Liver (tissue), 9 donors: ENCODE measurements around the gene RUFY1. TPM values are rescaled to one million over a fixed set of nuclear protein-coding genes. Genes with fewer than 3 reads are reported as not detected.

ENCODE experiments used
- DNase-seq: peaks from one replicate; pipeline ENCODE4 v3.0.0-alpha.2; 2017; ENCODE audit warnings: low spot score
- H3K27ac ChIP-seq, 2 donors: one replicate each; pipeline ENCODE4 v1.7.0; 2013; ENCODE audit warnings: inconsistent platforms in 2 of 2, low read length in 2 of 2, control low read depth in 1 of 2, low read depth in 1 of 2, mild to moderate bottlenecking in 1 of 2
- H3K27me3 ChIP-seq, 4 donors: one replicate each; pipeline versions ENCODE4 v1.6.1 to v1.7.0; 2013; ENCODE audit warnings: low read length in 3 of 4, inconsistent platforms in 1 of 4, mild to moderate bottlenecking in 1 of 4, moderate library complexity in 1 of 4; ENCODE audit not compliant: control insufficient read depth in 4 of 4, insufficient read depth in 4 of 4
- H3K36me3 ChIP-seq, 4 donors: one replicate each; pipeline versions ENCODE4 v1.6.1 to v1.7.0; 2013; ENCODE audit warnings: low read length in 3 of 4, mild to moderate bottlenecking in 3 of 4, low read depth in 1 of 4, moderate library complexity in 1 of 4; ENCODE audit not compliant: control insufficient read depth in 4 of 4, insufficient read depth in 3 of 4
- H3K4me1 ChIP-seq, 4 donors: one replicate each; pipeline versions ENCODE4 v1.6.1 to v1.7.0; 2013; ENCODE audit warnings: low read length in 3 of 4, mild to moderate bottlenecking in 3 of 4, moderate library complexity in 1 of 4; ENCODE audit not compliant: control insufficient read depth in 4 of 4, insufficient read depth in 4 of 4
- H3K4me3 ChIP-seq, 3 donors: one replicate each; pipeline versions ENCODE4 v1.6.1 to v1.7.0; 2013; ENCODE audit warnings: low read length in 3 of 3, control low read depth in 1 of 3, low read depth in 1 of 3, mild to moderate bottlenecking in 1 of 3
- H3K9ac ChIP-seq, 2 donors: one replicate each; pipeline ENCODE4 v1.7.0; 2013; ENCODE audit warnings: low read length in 2 of 2, mild to moderate bottlenecking in 2 of 2, moderate library complexity in 2 of 2, control low read depth in 1 of 2, low read depth in 1 of 2
- H3K9me3 ChIP-seq, 4 donors: one replicate each; pipeline versions ENCODE4 v1.6.1 to v1.7.0; 2013; ENCODE audit warnings: low read length in 3 of 4; ENCODE audit not compliant: control insufficient read depth in 4 of 4
- EGR1 ChIP-seq, 2 donors: IDR thresholded peaks; 2 replicates each; pipeline ENCODE4 v1.6.1; 2016 to 2018; ENCODE audit warnings: antibody characterized with exemption in 2 of 2, low read depth in 2 of 2
- FOXA1 ChIP-seq: IDR thresholded peaks from 2 replicates; pipeline ENCODE4 v1.6.1; 2016; ENCODE audit warnings: antibody characterized with exemption
- FOXA2 ChIP-seq: IDR thresholded peaks from 2 replicates; pipeline ENCODE4 v1.6.1; 2016; ENCODE audit warnings: antibody characterized with exemption
- HNF4A ChIP-seq, 2 donors: conservative IDR thresholded peaks; 2 replicates each; pipeline ENCODE4 v1.6.1; 2016; ENCODE audit warnings: antibody characterized with exemption in 2 of 2, mild to moderate bottlenecking in 2 of 2
- HNF4G ChIP-seq: IDR thresholded peaks from 2 replicates; pipeline ENCODE4 v1.6.1; 2016; ENCODE audit warnings: antibody characterized with exemption
- JUND ChIP-seq, 2 donors: IDR thresholded peaks; 2 replicates each; pipeline ENCODE4 v1.6.1; 2016; ENCODE audit warnings: antibody characterized with exemption in 2 of 2
- NR2F2 ChIP-seq: IDR thresholded peaks from 2 replicates; pipeline ENCODE4 v1.6.1; 2016; ENCODE audit warnings: antibody characterized with exemption
- RXRA ChIP-seq, 2 donors: IDR thresholded peaks; 2 replicates each; pipeline ENCODE4 v1.6.1; 2017 to 2018; ENCODE audit warnings: antibody characterized with exemption in 2 of 2, mild to moderate bottlenecking in 1 of 2
- SP1 ChIP-seq: IDR thresholded peaks from 2 replicates; pipeline ENCODE4 v1.6.1; 2018; ENCODE audit warnings: antibody characterized with exemption, mild to moderate bottlenecking
- TAF1 ChIP-seq: conservative IDR thresholded peaks from 2 replicates; pipeline ENCODE4 v1.6.1; 2016; ENCODE audit warnings: antibody characterized with exemption, mild to moderate bottlenecking
- YY1 ChIP-seq: IDR thresholded peaks from 2 replicates; pipeline ENCODE4 v1.6.1; 2016; ENCODE audit warnings: antibody characterized with exemption, mild to moderate bottlenecking
- WGBS: extraction: QIAGEN DNeasy Blood & Tissue Kit; methylation state at CpG from one replicate; pipeline ENCODE4 v1.1.7; 2013; 5-methylcytosine and 5-hydroxymethylcytosine counted together
- polyA plus RNA-seq, 2 donors: library from polyadenylated mRNA; stranded (reverse) in 1 of 2; unstranded in 1 of 2; fragments of 200-250 nt in 1 of 2; fragments of >200 nt in 1 of 2; fragmentation: Nextera tagmentation in 1 of 2; extraction: Ambion mirVana in 1 of 2; gene quantifications; one replicate each; pipeline versions ENCODE4 v1.2.1 to v1.2.3, GENCODE V29; 2013 to 2015
- total RNA-seq, 2 donors: library from RNA; depleted of rRNA; stranded (reverse); fragments of >200 nt; gene quantifications; one replicate each; pipeline ENCODE4 v1.2.3, GENCODE V29; 2014
- TF ChIP-seq, protein P1 (sequence below): IDR thresholded peaks from 2 replicates; pipeline ENCODE4 v1.6.1; 2016; ENCODE audit warnings: antibody characterized with exemption
- TF ChIP-seq, protein P2 (sequence below): IDR thresholded peaks from 2 replicates; pipeline ENCODE4 v1.6.1; 2016; ENCODE audit warnings: antibody characterized with exemption
- TF ChIP-seq, protein P3 (sequence below): IDR thresholded peaks from 2 replicates; pipeline ENCODE4 v1.6.1; 2016; ENCODE audit warnings: antibody characterized with exemption, mild to moderate bottlenecking
- TF ChIP-seq, protein P4 (sequence below): IDR thresholded peaks from 2 replicates; pipeline ENCODE4 v1.6.1; 2016; ENCODE audit warnings: antibody characterized with exemption
- donor health status: healthy.
- donor health status: healthy.
- donor health status: healthy.
- donor health status: healthy.
- donor health status: healthy.

RUFY1 gene
- total and polyA plus RNA-seq, 4 donors, result 11.6 to 25.2 (median 18.3) TPM

DNA sequence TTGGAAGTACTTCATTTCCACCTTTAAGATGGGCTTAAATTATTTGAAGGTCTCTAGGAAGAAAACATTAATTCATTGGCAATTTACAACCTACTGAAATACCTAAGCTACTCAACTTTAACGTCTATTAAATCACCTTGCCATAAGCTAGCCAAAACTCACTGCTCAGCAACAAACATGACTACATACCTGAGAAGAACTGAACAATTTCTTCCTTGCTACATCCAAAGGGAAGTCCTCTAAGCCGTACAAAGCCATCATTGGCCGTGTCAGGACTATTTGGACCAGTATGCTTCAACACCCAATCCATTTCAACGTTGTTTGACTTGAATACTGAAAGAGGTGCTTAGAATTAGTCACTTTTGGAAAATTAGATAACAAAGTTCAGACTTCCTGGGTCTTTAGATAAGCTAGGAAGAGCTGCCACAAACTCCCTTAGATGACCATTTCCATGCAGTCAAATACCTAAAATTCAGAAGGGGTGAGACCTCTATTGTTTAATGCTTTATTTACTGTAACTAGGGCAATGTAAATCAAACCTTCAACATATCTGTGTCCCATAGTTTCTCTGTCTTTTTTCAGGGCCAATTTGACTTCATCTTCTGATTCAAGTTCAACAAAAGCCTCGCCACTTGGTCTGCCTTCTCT, 70.5 kb downstream of the RUFY1 start:
- DNase-seq, result no peak
- TF ChIP-seq RXRA (IDR thresholded peaks at IDR 0.05) (no peak), YY1 (peak; percentile 33)
- WGBS, result 10% methylated on average over 5 of the region's 5 CpGs
- Histone ChIP-seq H3K4me3 (peak overlapping the region; percentile 64 to 97 (median 82)), H3K27me3 (no peaks in the 10 kb centered on the region), H3K9me3 (no peaks in the 10 kb centered on the region), H3K9ac (peak overlapping the region in 1 of 2 donors; percentile 63), H3K4me1 (peaks cover 0 to 60% (median 49%) of the 10 kb centered on the region in 4 donors), H3K36me3 (peaks cover 8 to 51% (median 51%) of the 10 kb centered on the region in 4 donors), H3K27ac (peak overlapping the region in 1 of 2 donors; percentile 5)

DNA sequence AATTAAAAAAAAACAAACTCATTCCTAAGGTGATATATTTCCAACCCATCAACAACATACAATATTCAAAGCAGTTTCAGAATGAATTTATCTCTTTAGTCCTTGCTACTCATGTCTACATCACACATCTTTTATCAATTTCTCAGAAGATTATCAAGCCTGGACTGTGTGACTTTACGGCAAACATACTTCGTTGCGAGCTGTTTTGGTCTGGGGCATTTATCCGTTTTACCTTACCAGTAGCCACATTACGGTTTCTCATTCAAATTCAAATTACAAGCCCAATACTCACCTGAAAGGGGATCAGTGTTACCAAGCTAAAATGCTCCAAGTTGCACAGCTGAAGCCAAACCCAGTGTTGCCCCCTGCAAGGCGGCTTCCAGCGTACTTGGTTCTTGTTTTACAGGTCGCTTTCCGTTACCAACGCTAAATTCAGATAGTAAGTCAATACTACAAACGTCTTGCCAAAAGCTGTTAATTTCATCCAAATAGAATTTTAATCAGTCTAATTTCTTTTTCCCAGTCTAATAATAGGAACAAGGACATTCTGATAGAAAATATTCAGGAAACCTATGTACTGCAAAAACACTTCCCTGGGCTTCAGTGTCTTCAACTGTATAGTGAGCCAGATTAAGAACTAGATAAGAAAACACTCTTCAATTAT, 71.3 kb downstream of the RUFY1 start:
- 4% methylated on average over 11 of the region's 11 CpGs for WGBS
- H3K9ac ChIP-seq, result peak overlapping the region; percentile 63 to 90
- H3K4me1 ChIP-seq, result peaks cover 0 to 54% (median 49%) of the 10 kb centered on the region in 4 donors
- DNase-seq, result no peak
- peak overlapping the region in 1 of 2 donors; percentile 0 for H3K27ac ChIP-seq
- H3K9me3 ChIP-seq, result no peaks in the 10 kb centered on the region
- no peak for TF ChIP-seq FOXA1
- no peak for TF ChIP-seq JUND (IDR thresholded peaks at IDR 0.05)
- TF ChIP-seq, protein P1, sequence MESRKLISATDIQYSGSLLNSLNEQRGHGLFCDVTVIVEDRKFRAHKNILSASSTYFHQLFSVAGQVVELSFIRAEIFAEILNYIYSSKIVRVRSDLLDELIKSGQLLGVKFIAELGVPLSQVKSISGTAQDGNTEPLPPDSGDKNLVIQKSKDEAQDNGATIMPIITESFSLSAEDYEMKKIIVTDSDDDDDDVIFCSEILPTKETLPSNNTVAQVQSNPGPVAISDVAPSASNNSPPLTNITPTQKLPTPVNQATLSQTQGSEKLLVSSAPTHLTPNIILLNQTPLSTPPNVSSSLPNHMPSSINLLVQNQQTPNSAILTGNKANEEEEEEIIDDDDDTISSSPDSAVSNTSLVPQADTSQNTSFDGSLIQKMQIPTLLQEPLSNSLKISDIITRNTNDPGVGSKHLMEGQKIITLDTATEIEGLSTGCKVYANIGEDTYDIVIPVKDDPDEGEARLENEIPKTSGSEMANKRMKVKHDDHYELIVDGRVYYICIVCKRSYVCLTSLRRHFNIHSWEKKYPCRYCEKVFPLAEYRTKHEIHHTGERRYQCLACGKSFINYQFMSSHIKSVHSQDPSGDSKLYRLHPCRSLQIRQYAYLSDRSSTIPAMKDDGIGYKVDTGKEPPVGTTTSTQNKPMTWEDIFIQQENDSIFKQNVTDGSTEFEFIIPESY, result no peak
- TF ChIP-seq HNF4G, result no peak
- TF ChIP-seq TAF1, result no peak
- no peak for TF ChIP-seq FOXA2
- no peak for TF ChIP-seq SP1
- TF ChIP-seq, protein P2, sequence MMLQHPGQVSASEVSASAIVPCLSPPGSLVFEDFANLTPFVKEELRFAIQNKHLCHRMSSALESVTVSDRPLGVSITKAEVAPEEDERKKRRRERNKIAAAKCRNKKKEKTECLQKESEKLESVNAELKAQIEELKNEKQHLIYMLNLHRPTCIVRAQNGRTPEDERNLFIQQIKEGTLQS, result no peak
- TF ChIP-seq NR2F2, result no peak
- no peak for TF ChIP-seq YY1
- TF ChIP-seq, protein P3, sequence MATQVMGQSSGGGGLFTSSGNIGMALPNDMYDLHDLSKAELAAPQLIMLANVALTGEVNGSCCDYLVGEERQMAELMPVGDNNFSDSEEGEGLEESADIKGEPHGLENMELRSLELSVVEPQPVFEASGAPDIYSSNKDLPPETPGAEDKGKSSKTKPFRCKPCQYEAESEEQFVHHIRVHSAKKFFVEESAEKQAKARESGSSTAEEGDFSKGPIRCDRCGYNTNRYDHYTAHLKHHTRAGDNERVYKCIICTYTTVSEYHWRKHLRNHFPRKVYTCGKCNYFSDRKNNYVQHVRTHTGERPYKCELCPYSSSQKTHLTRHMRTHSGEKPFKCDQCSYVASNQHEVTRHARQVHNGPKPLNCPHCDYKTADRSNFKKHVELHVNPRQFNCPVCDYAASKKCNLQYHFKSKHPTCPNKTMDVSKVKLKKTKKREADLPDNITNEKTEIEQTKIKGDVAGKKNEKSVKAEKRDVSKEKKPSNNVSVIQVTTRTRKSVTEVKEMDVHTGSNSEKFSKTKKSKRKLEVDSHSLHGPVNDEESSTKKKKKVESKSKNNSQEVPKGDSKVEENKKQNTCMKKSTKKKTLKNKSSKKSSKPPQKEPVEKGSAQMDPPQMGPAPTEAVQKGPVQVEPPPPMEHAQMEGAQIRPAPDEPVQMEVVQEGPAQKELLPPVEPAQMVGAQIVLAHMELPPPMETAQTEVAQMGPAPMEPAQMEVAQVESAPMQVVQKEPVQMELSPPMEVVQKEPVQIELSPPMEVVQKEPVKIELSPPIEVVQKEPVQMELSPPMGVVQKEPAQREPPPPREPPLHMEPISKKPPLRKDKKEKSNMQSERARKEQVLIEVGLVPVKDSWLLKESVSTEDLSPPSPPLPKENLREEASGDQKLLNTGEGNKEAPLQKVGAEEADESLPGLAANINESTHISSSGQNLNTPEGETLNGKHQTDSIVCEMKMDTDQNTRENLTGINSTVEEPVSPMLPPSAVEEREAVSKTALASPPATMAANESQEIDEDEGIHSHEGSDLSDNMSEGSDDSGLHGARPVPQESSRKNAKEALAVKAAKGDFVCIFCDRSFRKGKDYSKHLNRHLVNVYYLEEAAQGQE, result no peak
- TF ChIP-seq RXRA (IDR thresholded peaks at IDR 0.05), result no peak
- TF ChIP-seq HNF4A (conservative IDR thresholded peaks at IDR 0.05), result no peak
- no peak for TF ChIP-seq EGR1 (IDR thresholded peaks at IDR 0.05; ENCODE audit: low read depth in 2 of 2)
- TF ChIP-seq, protein P4, sequence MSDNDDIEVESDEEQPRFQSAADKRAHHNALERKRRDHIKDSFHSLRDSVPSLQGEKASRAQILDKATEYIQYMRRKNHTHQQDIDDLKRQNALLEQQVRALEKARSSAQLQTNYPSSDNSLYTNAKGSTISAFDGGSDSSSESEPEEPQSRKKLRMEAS, result no peak
- H3K36me3 ChIP-seq, result peaks cover 10 to 43% (median 42%) of the 10 kb centered on the region in 4 donors
- H3K4me3 ChIP-seq, result peak overlapping the region; percentile 64 to 97 (median 82)
- no peaks in the 10 kb centered on the region for H3K27me3 ChIP-seq
